NCI-H1048 (cell line): ENCODE data around the gene INKA1.
"Not testable (repeated sequence)": the region's sequence is repeated elsewhere in the genome, so short reads cannot be mapped to it uniquely, and the experiment has no call there.

Experiments used
- DNase-seq: peaks from one replicate; lab custom pipeline; 2025; lab: John Stamatoyannopoulos, UW

The INKA1 gene

DNA sequence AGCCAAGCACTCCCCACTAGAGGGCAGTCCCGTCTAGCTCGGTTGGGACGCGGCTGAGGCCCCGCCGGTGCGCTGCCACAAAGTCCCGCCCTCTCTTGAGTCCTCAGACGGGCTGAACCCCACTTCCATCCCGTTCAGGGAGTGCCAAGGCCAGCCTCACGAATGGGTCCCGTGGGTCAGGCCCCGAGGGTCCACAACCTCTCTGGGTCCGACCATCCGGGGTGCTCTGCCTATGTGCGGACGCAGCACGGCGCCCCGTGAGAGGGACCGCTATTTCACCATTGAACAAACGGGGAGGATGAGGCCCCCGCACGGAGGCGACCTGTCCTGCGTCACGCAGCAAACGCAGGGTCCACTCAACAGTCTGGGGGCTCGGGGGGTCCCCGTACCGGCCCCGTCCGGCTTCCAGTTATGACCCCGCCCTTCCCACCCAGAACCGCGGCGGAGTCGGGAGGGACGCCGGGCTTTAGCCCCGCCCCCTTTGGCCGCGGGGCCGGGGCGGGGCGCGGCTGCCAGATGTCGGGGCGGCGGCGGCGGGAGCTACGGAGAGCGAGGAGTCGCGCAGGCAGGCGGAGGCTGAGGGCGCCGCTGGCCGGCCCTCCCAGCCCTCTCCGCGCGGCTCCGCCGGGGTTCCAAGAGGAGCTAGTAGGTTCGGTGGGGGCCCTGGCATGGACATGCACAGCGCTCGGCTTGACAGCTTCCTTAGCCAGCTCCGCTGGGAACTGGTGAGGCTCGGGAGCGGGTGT is at the start of gene INKA1:
Gene INKA1, plus strand, starts transcription at position 543 of the 746 bp plus-strand sequence. Its CDS starts 132 bp downstream, at position 675.
- peak; percentile 75 for DNase-seq

DNA sequence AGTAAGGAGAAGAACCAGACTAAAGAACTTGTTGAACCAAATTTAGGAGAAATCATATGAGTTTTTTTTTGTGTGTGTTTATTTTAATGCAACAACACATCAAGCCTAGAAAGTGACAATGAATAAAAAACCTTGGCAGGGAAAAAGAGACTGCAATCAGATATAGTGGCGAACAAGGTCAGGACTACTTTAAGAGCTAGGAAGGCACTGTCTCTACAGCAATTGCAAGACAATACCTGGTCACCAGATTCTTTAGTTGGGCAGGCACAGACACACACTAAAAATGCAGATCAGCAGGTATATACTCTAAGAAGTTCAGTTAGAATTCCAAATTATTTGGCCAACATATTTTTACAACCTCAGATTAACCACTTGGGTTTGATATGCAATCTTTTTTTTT is 48.5 kb upstream of the INKA1 start:
- no peak for DNase-seq

DNA sequence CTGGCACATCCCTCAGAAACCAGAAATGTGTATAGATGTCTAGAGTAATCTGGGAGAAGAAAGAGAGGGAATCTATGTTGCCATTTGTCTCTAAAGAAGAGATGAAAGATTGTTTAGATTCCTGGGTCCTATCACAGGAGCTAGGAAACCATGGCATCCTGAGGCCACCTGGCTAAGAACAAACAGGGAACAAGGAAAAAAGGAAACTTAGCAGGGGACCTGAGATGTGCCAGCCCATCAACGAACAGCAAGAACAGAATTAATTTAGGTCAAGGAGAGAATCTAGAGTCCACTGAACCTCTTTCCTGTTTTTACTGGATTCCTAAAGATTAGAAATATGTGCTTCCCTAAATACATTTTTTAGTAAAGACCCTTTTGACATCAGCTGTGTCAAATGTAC is 47.0 kb upstream of the INKA1 start:
- no peak for DNase-seq

DNA sequence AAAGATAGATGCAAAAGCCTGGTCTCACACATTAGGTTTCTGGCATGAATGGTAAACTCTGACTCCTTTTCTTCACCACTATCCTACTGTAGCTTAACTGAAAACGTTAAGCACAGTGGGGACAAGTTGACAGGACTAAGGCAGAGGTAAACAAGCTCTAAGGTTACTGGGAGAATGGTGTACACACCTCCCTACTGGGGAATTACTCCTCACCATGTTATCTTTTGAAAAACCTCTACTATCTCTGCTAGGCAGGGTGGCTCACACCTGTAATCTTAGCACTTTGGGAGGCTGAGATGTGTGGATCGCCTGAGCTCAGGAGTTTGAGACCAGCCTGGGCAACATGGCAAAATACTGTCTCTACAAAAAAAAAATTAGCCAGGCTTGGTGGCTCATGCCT is 45.9 kb upstream of the INKA1 start:
- DNase-seq: no peak

- DNase-seq: no peak
Measured at GRCh38 chr3:49759226-49759625, 43.8 kb upstream of the INKA1 start.

DNA sequence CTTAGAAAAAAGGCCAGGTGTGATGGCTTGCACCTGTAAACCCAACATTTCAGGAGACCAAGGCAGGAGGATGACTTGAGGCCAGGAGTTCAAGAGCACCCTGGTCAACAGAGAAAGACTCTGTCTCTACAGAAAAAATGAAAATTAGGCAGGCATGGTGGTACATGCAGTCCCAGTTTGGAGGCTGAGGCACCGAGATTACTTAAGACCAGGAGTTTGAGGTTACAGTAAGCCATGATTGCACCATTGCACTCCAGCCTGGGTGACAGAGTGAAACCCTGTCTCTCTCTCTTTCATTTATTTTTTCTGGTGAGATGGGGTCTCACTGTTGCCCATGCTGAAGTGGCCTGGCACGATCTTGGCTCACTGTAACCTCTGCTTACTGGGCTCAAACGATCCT is 41.4 kb upstream of the INKA1 start:
- DNase-seq: no peak

GRCh38 chr3:49763981-49764380 is 39.1 kb upstream of the INKA1 start:
- DNase-seq: no peak

- DNase-seq: no peak
Measured at GRCh38 chr3:49769286-49769915, 33.7 kb upstream of the INKA1 start.

DNA sequence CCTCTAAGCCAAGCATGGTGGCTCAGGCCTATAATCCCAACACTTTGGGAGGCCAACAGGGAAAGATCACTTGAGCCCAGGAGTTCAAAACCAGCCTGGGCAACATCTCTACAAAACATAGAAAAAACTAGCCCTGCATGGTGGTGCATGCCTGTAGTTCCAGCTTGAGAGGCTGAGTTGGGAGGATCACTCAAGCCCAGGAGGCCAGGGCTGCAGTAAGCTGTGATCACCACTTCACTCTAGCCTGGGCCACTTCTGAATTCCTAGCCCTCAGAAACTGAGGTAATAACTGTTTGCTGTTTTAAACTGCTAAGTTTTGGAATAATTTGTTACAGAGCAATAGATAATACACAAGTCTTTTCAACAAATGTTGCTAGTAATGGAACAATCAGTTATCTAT is 33.1 kb upstream of the INKA1 start:
- no peak for DNase-seq

DNA sequence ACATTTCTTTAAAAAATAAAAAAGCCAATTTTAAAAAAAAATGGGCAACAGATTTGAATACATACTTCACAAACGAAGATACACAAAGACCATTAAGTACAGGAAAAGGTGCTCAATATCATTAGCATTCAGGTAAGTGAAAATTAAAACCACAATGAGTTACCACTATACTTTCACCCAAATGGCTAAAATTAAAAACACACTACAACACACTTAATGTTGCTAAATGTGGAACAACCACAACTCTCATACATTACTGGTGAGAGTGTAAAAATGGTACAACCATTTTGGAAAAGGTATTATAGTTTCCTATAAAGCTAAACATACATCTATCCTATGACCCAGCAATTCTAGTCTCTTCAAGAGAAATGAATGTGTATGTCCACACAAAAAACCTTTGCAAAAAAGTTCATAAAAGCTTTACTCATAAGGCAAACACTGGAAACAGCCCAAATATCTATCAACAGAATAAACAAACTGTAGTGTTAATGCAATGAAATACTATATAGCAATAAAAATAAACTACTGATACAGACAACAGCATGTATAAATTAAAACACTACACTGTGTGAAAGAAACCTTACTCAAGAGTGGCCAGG is 31.6 kb upstream of the INKA1 start:
- DNase-seq: no peak

DNA sequence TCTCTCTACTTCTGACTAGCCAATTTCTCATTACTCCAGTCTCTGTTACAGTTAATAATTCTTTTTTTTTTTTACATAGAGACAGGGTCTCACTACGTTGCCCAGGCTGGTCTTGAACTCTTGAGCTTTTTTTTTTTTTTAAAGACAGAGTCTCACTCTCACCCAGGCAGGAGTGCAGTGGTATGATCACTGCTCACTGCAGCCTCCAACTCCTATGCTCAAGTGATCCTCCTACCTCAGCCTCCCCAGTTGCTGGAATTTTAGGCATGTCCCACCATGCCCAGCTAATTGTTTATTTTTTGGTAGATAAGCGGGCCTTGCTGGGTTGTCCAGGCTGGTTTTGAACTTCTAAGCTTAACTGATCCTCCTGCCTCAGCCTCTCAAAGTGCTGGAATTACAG is 30.4 kb upstream of the INKA1 start:
- no peak for DNase-seq

DNA sequence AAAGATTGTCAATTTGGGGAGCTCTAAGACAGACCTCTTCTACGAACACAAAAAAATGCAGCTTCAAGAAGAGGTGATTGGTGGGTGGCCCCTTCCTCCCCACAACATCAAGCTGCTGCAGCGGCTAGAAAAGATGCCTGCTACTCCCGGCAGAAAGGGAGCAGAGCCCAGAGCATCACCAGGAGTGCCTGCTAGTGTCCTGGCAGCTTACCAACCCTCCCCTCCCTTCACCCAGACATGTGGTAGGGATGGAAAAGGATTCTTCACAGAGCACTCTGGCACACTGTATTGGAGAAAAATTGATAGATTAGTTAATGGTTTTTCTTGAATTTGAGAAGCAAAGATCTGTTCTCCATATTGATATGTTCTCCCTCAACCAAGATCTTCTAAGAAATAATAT is 27.5 kb upstream of the INKA1 start:
- no peak for DNase-seq

DNA sequence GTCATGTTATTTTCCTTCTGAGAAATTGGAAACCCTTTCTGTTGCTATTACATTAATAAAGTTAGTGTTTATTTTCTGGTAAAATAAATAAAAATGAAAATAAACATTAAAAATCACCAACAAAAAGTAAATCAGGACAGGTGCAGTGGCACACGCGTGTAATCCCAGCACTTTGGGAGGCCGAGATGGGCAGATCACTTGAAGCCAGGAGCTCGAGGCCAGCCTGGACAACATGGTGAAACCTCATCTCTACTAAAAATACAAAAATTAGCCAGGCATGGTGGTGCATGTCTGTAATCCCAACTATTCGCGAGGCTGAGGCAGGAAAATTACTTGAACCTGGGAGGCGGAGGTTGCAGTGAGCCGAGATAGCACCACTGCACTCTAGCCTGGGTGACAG is 27.0 kb upstream of the INKA1 start:
- DNase-seq: not testable (repeated sequence)

- no peak for DNase-seq
Measured at GRCh38 chr3:49779358-49780079, 23.5 kb upstream of the INKA1 start.

DNA sequence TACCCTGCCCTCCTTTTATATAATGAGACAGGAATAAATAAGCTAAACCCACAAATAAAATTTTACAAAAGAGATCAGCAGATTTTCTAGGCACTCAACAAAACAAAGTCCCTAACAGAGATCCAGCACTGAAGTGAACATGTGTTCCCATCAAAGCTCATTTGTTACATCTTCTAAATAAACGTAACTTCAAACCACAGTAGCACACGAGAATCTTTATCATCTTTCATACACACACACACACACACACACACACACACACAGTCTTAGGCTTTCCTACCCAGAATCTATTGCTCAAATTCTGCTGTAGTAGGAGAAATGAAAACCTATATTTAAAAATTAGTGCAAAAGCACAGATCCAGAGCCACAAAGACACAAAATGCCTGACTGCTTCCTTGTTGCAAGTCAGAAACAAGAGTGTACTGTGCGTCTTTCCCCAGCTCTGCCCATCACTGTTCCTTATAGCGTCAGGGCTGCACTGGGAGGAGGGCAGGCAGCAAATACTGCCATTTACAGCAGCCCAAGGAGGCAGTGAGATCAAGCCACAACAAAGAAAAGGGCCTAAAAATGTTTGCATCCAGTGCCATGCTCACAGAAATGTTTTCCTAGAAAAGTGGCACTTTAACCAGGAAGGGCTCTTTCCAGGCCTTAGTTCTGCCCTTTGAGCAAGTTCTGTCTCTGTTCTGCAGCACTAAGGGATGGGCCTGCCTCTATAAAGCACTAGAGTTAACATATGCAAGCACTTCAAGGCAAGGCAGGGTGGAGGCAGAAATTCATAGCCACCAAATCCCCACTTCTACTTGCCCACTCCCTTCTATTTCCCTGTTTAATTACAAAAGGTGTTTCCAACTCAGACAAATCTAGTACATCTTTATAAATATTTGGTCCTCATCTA is 22.7 kb upstream of the INKA1 start:
- no peak for DNase-seq

DNA sequence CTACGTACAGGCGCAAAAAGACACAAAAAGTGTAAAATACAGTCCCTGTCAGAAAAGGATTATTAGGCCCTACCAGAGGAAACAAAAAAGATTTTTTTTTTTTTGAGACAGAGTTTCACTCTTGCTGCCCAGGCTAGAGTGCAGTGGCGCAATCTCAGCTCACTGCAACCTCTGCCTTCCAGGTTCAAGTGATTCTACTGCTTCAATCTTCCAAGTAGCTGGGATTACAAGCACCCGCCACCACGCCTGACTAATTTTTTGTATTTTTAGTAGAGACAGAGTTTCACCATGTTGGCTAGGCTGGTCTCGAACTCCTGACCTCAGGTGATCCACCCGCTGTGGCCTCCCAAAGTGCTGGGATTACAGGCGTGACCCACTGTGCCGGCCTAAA is 22.1 kb upstream of the INKA1 start:
- DNase-seq: not testable (repeated sequence)

- no peak for DNase-seq
Measured at GRCh38 chr3:49781415-49782199, 21.5 kb upstream of the INKA1 start.

DNA sequence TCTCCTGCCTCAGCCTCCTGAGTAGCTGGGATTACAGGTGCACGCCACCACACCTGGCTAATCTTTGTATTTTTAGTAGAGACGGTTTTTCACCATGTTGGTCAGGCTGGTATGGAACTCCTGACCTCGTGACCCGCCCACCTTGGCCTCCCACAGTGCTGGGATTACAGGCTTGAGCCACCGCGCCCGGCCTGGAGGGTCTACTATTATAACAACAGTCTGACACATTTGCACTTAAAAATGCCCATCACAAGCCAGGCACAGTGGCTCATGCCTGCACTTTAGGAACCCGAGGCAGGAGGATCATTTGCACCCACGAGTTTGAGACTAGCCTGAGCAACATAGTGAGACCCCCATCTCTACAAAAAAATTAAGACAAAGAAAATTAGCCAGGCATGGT is 20.8 kb upstream of the INKA1 start:
- not testable (repeated sequence) for DNase-seq

DNA sequence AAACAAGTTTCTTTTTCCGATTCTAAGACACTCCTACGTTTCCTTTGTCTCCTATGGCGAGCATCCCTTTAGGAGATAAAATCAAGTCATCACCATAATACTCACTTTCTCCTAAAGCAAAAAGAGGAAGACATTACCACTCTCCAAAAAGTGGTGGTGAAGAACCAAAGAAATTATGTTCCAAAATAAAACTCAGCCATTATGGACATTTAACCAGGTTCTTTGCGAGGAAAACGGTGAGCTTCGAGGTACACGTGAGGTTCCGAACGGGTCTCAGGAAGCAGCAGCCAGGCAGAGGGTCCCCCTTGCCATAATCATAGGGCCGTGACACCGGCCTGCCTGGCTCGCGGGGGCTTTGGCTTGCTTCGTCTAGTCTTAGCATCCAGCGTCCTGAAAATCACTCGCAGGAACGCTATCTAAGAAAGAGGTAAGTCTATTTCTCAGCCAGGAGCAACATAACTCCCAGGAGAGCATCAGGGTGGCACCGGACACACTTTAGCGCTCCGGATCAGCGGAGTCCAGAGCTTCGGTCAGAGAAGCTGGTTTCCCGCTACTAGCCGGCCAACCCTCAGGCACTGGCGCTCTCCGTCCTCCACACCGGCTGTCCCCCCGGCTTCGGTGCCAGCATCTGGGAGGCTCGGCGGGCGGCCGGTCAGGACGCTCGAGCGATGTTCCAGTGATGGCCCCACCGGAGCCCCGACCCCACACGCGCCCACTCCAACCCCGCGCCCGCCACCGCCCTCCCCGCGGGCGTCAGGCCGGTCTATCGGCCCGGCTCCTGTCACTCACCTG is 17.3 kb upstream of the INKA1 start:
- DNase-seq: no peak
